Adrenal gland (tissue), 12 donors: Measurements from ENCODE around the gene LGR5. TPM values are rescaled to one million over a fixed set of nuclear protein-coding genes. Genes with fewer than 3 reads are reported as not detected.
"Not testable (repeated sequence)": the region's sequence is repeated elsewhere in the genome, so short reads cannot be mapped to it uniquely, and the experiment has no call there.

Experiments used
- DNase-seq, 7 donors: peaks; one replicate each; pipeline ENCODE4 v3.0.0-alpha.2; 2019 to 2020
- H3K27ac ChIP-seq, 5 donors: fragments of 200-600 bp; sonication (generic) in 4 of 5; 1 replicate in 3 of 5; 2 replicates in 2 of 5; pipeline versions ENCODE4 v1.5.1 to v1.8.0; 2016 to 2020; ENCODE audit warnings: mild to moderate bottlenecking in 1 of 5
- H3K27me3 ChIP-seq: fragments of 200-600 bp; 2 replicates; pipeline ENCODE4 v1.8.0; 2021
- H3K36me3 ChIP-seq, 2 donors: fragments of 200-600 bp; replicated peaks in 1 of 2; 1 replicate in 1 of 2; 2 replicates in 1 of 2; pipeline versions ENCODE4 v1.5.1 to v1.8.0; 2018 to 2022
- H3K4me1 ChIP-seq, 2 donors: fragments of 200-600 bp; replicated peaks in 1 of 2; 1 replicate in 1 of 2; 2 replicates in 1 of 2; pipeline versions ENCODE4 v1.5.1 to v1.8.0; 2018 to 2021
- H3K4me3 ChIP-seq, 4 donors: fragments of 200-600 bp; sonication (generic) in 3 of 4; one replicate each; pipeline ENCODE4 v1.5.1; 2016 to 2018
- H3K9me3 ChIP-seq, 3 donors: fragments of 200-600 bp; sonication (generic) in 1 of 3; replicated peaks in 1 of 3; 1 replicate in 2 of 3; 2 replicates in 1 of 3; pipeline versions ENCODE4 v1.5.1 to v1.8.0; 2016 to 2021
- CTCF ChIP-seq, 6 experiments: fragments of 450-650 bp in 4 of 6; fragments of 200-600 bp in 2 of 6; sonication (generic) in 1 of 6; IDR thresholded peaks; 1 replicate in 5 of 6; 2 replicates in 1 of 6; pipeline versions ENCODE4 v1.5.1 to v1.8.0; 2016 to 2021; ENCODE audit warnings: antibody characterized with exemption in 6 of 6, mild to moderate bottlenecking in 2 of 6, moderate library complexity in 1 of 6
- POLR2A ChIP-seq, 2 donors: fragments of 450-650 bp; IDR thresholded peaks; one replicate each; pipeline ENCODE4 v1.6.1; 2017; ENCODE audit warnings: antibody characterized with exemption in 2 of 2, mild to moderate bottlenecking in 2 of 2, moderate library complexity in 1 of 2
- WGBS, 4 donors: extraction: QIAGEN DNeasy Blood & Tissue Kit in 2 of 4; methylation state at CpG; one replicate each; pipeline versions ENCODE4 v1.1.5 to v1.1.7; 2013 to 2017; 5-methylcytosine and 5-hydroxymethylcytosine counted together
- intact Hi-C, 2 donors: fragments of 100-400 bp; cut with DNase I; formaldehyde crosslinking; loops; one replicate each; pipeline versions ENCODE4 v1.14.1 to v1.15.0; 2022 to 2023
- polyA plus RNA-seq, 3 donors: library from polyadenylated mRNA; stranded (reverse); fragments of 200-250 nt in 2 of 3; fragments of 350-450 nt in 1 of 3; fragmentation: Illumina TruSeq in 1 of 3; extraction: RNeasy Lipid Tissue Mini Kit (QIAGEN cat#74804) in 1 of 3; gene quantifications; one replicate each; pipeline ENCODE4 v1.2.3, GENCODE V29; 2013 to 2014
- total RNA-seq, 9 donors: library from RNA; depleted of rRNA in 4 of 9; stranded (reverse); fragments of >200 nt in 4 of 9; fragments of 120-200 nt in 1 of 9; fragmentation: NEBNext Ultra II Directional in 1 of 9; extraction: Animal tissue kit (Norgen Biotek cat#: 25700) in 1 of 9; gene quantifications; one replicate each; pipeline versions ENCODE4 v1.1.0 to v1.2.4, GENCODE V29; 2013 to 2023
- donor health status: healthy with polysubstance abuse.
- donor health status: Bipolar disorder and iron deficiency.
- donor health status: DM: yes; HTN: yes; CAD: no.
- donor health status: DM: no; HTN: no; CAD: no.
- donor health status: DM: no; HTN: no; CAD: no.
- donor health status: DM: yes; HTN: yes; CAD: no.

Gene LGR5
- total and polyA plus RNA-seq, 12 donors, result 0.39 to 6.1 (median 2.1) TPM

GRCh38 chr12:71555191-71555590, 115.6 kb downstream of the LGR5 start:
- intact Hi-C loops, result no loop called here
- DNase-seq, result no peak
- 85 to 98% (median 90%) methylated on average over 1 of the region's 1 CpG for WGBS, 4 donors
- no peaks in the 10 kb centered on the region for H3K36me3 ChIP-seq
- TF ChIP-seq POLR2A (IDR thresholded peaks at IDR 0.05) (no peak), CTCF (IDR thresholded peaks at IDR 0.05) (no peak)
- no peak overlapping the region for H3K4me3 ChIP-seq
- H3K27ac ChIP-seq, result no peak overlapping the region
- H3K9me3 ChIP-seq, result no peaks in the 10 kb centered on the region
- no peaks in the 10 kb centered on the region for H3K4me1 ChIP-seq
- no peaks in the 10 kb centered on the region for H3K27me3 ChIP-seq

- H3K27ac ChIP-seq, H3K9me3 ChIP-seq, H3K36me3 ChIP-seq, DNase-seq, intact Hi-C loops, H3K27me3 ChIP-seq, H3K4me1 ChIP-seq, H3K4me3 ChIP-seq: not testable (repeated sequence)
- WGBS, 4 donors, result 88 to 100% (median 94%) methylated on average over 1 of the region's 1 CpG
Observed at GRCh38 chr12:71555789-71556188, 116.2 kb downstream of the LGR5 start.

- no peaks in the 10 kb centered on the region for H3K4me1 ChIP-seq
- H3K36me3 ChIP-seq, result no peaks in the 10 kb centered on the region
- DNase-seq, result no peak
- intact Hi-C loops, result no loop called here
- no peak overlapping the region for H3K4me3 ChIP-seq
- no peak for TF ChIP-seq CTCF (IDR thresholded peaks at IDR 0.05)
- no peak for TF ChIP-seq POLR2A (IDR thresholded peaks at IDR 0.05)
- no peaks in the 10 kb centered on the region for H3K27me3 ChIP-seq
- no peaks in the 10 kb centered on the region for H3K9me3 ChIP-seq
- H3K27ac ChIP-seq, result no peak overlapping the region
Observed at GRCh38 chr12:71556448-71556847, 116.8 kb downstream of the LGR5 start.

- H3K27me3 ChIP-seq, result no peaks in the 10 kb centered on the region
- intact Hi-C loops, result no loop called here
- no peaks in the 10 kb centered on the region for H3K36me3 ChIP-seq
- no peak overlapping the region for H3K27ac ChIP-seq
- H3K9me3 ChIP-seq, result no peaks in the 10 kb centered on the region
- peak in 2 of 7 donors; percentile 11 to 15 for DNase-seq
- no peak overlapping the region for H3K4me3 ChIP-seq
- no peak for TF ChIP-seq POLR2A (IDR thresholded peaks at IDR 0.05)
- TF ChIP-seq CTCF (IDR thresholded peaks at IDR 0.05), result no peak
- H3K4me1 ChIP-seq, result no peaks in the 10 kb centered on the region
- 80 to 84% (median 82%) methylated on average over 4 of the region's 4 CpGs for WGBS, 4 donors
Observed at GRCh38 chr12:71556875-71557274, 117.3 kb downstream of the LGR5 start.

GRCh38 chr12:71558445-71558844, 118.8 kb downstream of the LGR5 start:
- Histone ChIP-seq H3K27me3 (no peaks in the 10 kb centered on the region), H3K4me3 (no peak overlapping the region), H3K36me3 (no peaks in the 10 kb centered on the region), H3K9me3 (no peaks in the 10 kb centered on the region), H3K27ac (no peak overlapping the region), H3K4me1 (no peaks in the 10 kb centered on the region)
- TF ChIP-seq CTCF (IDR thresholded peaks at IDR 0.05) (no peak), POLR2A (IDR thresholded peaks at IDR 0.05) (no peak)
- 63 to 69% (median 64%) methylated on average over 3 of the region's 3 CpGs for WGBS, 4 donors
- intact Hi-C loops, result no loop called here
- no peak for DNase-seq
